Umbilical cord (tissue), 2 donors: ENCODE results near the gene TCF7. TPM values are rescaled to one million over a fixed set of nuclear protein-coding genes. Genes with fewer than 3 reads are reported as not detected.

Experiments
- DNase-seq: peaks from one replicate; pipeline ENCODE4 v3.0.0-alpha.2; 2015; ENCODE audit warnings: low spot score
- total RNA-seq: library from RNA; depleted of rRNA; stranded (reverse); fragments of >200 nt; gene quantifications from one replicate; pipeline ENCODE4 v1.2.3, GENCODE V29; 2014; ENCODE audit warnings: low replicate concordance; ENCODE audit not compliant: insufficient read depth

Gene TCF7
- total RNA-seq, 1 donor from 2014 or later, result 0.96 TPM

- peak; percentile 57 for DNase-seq
Observed at GRCh38 chr5:134177369-134178095, 63.1 kb downstream of the TCF7 start.

- no peak for DNase-seq
Observed at GRCh38 chr5:134178096-134178419, 63.6 kb downstream of the TCF7 start.

- DNase-seq, result no peak
Observed at GRCh38 chr5:134183481-134183880, 69.0 kb downstream of the TCF7 start.

GRCh38 chr5:134184155-134185135 is 70.0 kb downstream of the TCF7 start:
- DNase-seq, result peak; percentile 50

- DNase-seq, result no peak
Observed at GRCh38 chr5:134188092-134188491, 73.6 kb downstream of the TCF7 start.

- DNase-seq, result no peak
Observed at GRCh38 chr5:134189031-134189430, 74.5 kb downstream of the TCF7 start.

GRCh38 chr5:134195666-134196065 is 81.2 kb downstream of the TCF7 start:
- no peak for DNase-seq

Other genes with a start within 250 kb of the TCF7 start
- 59.5 TPM for gene C5orf15, start 146.1 kb upstream of the TCF7 start, total RNA-seq
- 207 TPM for gene VDAC1, start 109.7 kb upstream of the TCF7 start, total RNA-seq
- gene SKP1, start 62.3 kb downstream of the TCF7 start, total RNA-seq, result 83.3 TPM
- 61.9 TPM for gene PPP2CA, start 111.4 kb downstream of the TCF7 start, total RNA-seq